ENCODE results near the gene GALNT9.

GALNT9 gene

GRCh38 chr12:132156573-132157325 is 172.6 kb downstream of the GALNT9 start:
- no peak for TF ChIP-seq CTCF (IDR thresholded peaks at IDR 0.05; ENCODE audit: extremely low read depth, missing control alignments)

GRCh38 chr12:132155771-132156572 is 173.4 kb downstream of the GALNT9 start:
- no peak for TF ChIP-seq CTCF (IDR thresholded peaks at IDR 0.05; ENCODE audit: extremely low read depth, missing control alignments)
- no peak for DNase-seq (ENCODE audit: low spot score)

More at GRCh38 chr12:132156573-132157325, 172.6 kb downstream of the GALNT9 start:
- DNase-seq (ENCODE audit: low spot score): no peak

GRCh38 chr12:132154941-132155770 is 174.2 kb downstream of the GALNT9 start:
- no peak for DNase-seq (ENCODE audit: low spot score)
- no peak for TF ChIP-seq CTCF (IDR thresholded peaks at IDR 0.05; ENCODE audit: extremely low read depth, missing control alignments)

GRCh38 chr12:132154341-132154761 is 175.0 kb downstream of the GALNT9 start:
- no peak for TF ChIP-seq CTCF (IDR thresholded peaks at IDR 0.05; ENCODE audit: extremely low read depth, missing control alignments)
- DNase-seq (ENCODE audit: low spot score): no peak

- peak; percentile 99 for TF ChIP-seq CTCF (IDR thresholded peaks at IDR 0.05; ENCODE audit: extremely low read depth, missing control alignments)
- peak; percentile 90 for DNase-seq (ENCODE audit: low spot score)
These were observed 175.7 kb downstream of the GALNT9 start for GRCh38 chr12:132153501-132154340.

- no peak for DNase-seq (ENCODE audit: low spot score)
- no peak for TF ChIP-seq CTCF (IDR thresholded peaks at IDR 0.05; ENCODE audit: extremely low read depth, missing control alignments)
These were observed 176.4 kb downstream of the GALNT9 start for GRCh38 chr12:132152953-132153352.

Data from GM20000 (cell line).